GM21423 (cell line): Measurements from ENCODE around the gene HOXD4.

Source experiments
- ATAC-seq: cut with Tn5 transposase; IDR thresholded peaks from one replicate; pipeline ENCODE4 v1.9.1; 2021; ENCODE audit warnings: mild to moderate bottlenecking, moderate library complexity; ENCODE audit not compliant: unreplicated experiment

Gene HOXD4

GRCh38 chr2:176126929-176127773 is 24.2 kb upstream of the HOXD4 start:
- ATAC-seq = no peak

GRCh38 chr2:176127774-176128072 is 23.6 kb upstream of the HOXD4 start:
- no peak for ATAC-seq

GRCh38 chr2:176128172-176128981 is 23.0 kb upstream of the HOXD4 start:
- no peak for ATAC-seq

GRCh38 chr2:176128982-176129796 is 22.2 kb upstream of the HOXD4 start, which contains the start of gene HOXD8:
Gene HOXD8, plus strand, starts transcription at chr2:176129705. Its CDS starts 662 bp downstream, at chr2:176130367.
- no peak for ATAC-seq

- ATAC-seq = no peak
Measured at GRCh38 chr2:176129813-176130146, 21.6 kb upstream of the HOXD4 start.

GRCh38 chr2:176130147-176130956 is 21.0 kb upstream of the HOXD4 start:
- no peak for ATAC-seq

GRCh38 chr2:176130957-176131847 is 20.1 kb upstream of the HOXD4 start:
- ATAC-seq = no peak

- ATAC-seq = no peak
Measured at GRCh38 chr2:176131848-176132158, 19.5 kb upstream of the HOXD4 start.

- ATAC-seq = no peak
Measured at GRCh38 chr2:176132205-176133171, 18.9 kb upstream of the HOXD4 start.

GRCh38 chr2:176133389-176133788 is 18.0 kb upstream of the HOXD4 start:
- no peak for ATAC-seq

- ATAC-seq = no peak
Measured at GRCh38 chr2:176134035-176134434, 17.3 kb upstream of the HOXD4 start.

- no peak for ATAC-seq
Measured at GRCh38 chr2:176135035-176135440, 16.3 kb upstream of the HOXD4 start.

GRCh38 chr2:176136374-176137251 is 14.7 kb upstream of the HOXD4 start:
- no peak for ATAC-seq

GRCh38 chr2:176137252-176137580 is 14.1 kb upstream of the HOXD4 start:
- ATAC-seq = no peak

GRCh38 chr2:176137906-176138305 is 13.4 kb upstream of the HOXD4 start:
- ATAC-seq = no peak

- no peak for ATAC-seq
Measured at GRCh38 chr2:176138526-176138922, 12.8 kb upstream of the HOXD4 start.

- no peak for ATAC-seq
Measured at GRCh38 chr2:176138923-176139660, 12.3 kb upstream of the HOXD4 start.
